GM12878 (cell line): Measurements from ENCODE around the gene TNRC18. TPM values are rescaled to one million over a fixed set of nuclear protein-coding genes. Genes with fewer than 3 reads are reported as not detected.

Experiments used
- ATAC-seq: fragments of 200-7000 bp; cut with Tn5 transposase; 3 replicates; pipeline ENCODE4 v1.9.1; 2020; ENCODE audit warnings: mild to moderate bottlenecking, moderate library complexity
- BruUV-seq: library from RNA; stranded (reverse); fragments of 400-500 nt; replicated peaks from 2 replicates; lab custom pipeline; 2021; lab: Mats Ljungman, UMichigan
- CTCF ChIA-PET: fragments of 300-600 bp; sonication (Branson Sonifier 250); formaldehyde crosslinking; extraction: SDS; loops from one replicate; lab custom pipeline; 2021; ENCODE audit warnings: inconsistent platforms; lab: Yijun Ruan, JAX
- POLR2A ChIA-PET: fragments of 350-600 bp; formaldehyde crosslinking; extraction: SDS; loops from one replicate; lab custom pipeline; 2021; ENCODE audit warnings: inconsistent platforms; lab: Charles Lee
- RAD21 ChIA-PET: fragments of 300-600 bp; sonication (Branson Sonifier 250); formaldehyde crosslinking; loops from one replicate; lab custom pipeline; 2023; ENCODE audit warnings: antibody characterized with exemption; ENCODE audit not compliant: unreplicated experiment; lab: Charles Lee
- SMC1A ChIA-PET: fragments of 300-600 bp; sonication (Branson Sonifier 250); formaldehyde crosslinking; loops from one replicate; lab custom pipeline; 2023; ENCODE audit not compliant: unreplicated experiment, uncharacterized antibody; lab: Charles Lee
- DNase-seq: peaks from one replicate; pipeline ENCODE4 v3.0.0-alpha.2; 2011; ENCODE audit warnings: low read depth, low spot score
- FAIRE-seq: peaks from 3 replicates; lab custom pipeline; 2011; peaks lifted over from hg19 to GRCh38; lab: Jason Lieb, UNC
- H2AFZ ChIP-seq: 2 replicates; pipeline ENCODE4 v1.6.0; 2011; ENCODE audit warnings: low read depth, low read length, control low read depth; ENCODE audit not compliant: control insufficient read depth
- H3K27ac ChIP-seq: 2 replicates; pipeline ENCODE4 v1.5.1; 2011; ENCODE audit warnings: control low read depth; ENCODE audit not compliant: control insufficient read depth, insufficient read depth
- H3K27me3 ChIP-seq, 2 experiments: replicated peaks in 1 of 2; 2 replicates each; pipeline versions ENCODE4 v1.6.0 to v1.6.1; 2011; ENCODE audit warnings: low read length in 1 of 2; ENCODE audit not compliant: control insufficient read depth in 2 of 2, insufficient read depth in 2 of 2
- H3K36me3 ChIP-seq, 2 experiments: 2 replicates each; pipeline ENCODE4 v1.5.1; 2011; ENCODE audit warnings: low read length in 1 of 2; ENCODE audit not compliant: control insufficient read depth in 2 of 2, insufficient read depth in 2 of 2
- H3K4me1 ChIP-seq: 2 replicates; pipeline ENCODE4 v1.6.1; 2011; ENCODE audit warnings: mild to moderate bottlenecking, low read length, moderate library complexity, mixed read lengths; ENCODE audit not compliant: control insufficient read depth, insufficient read depth
- H3K4me2 ChIP-seq: 2 replicates; pipeline ENCODE4 v1.6.0; 2011; ENCODE audit warnings: control low read depth; ENCODE audit not compliant: control insufficient read depth, insufficient read depth
- H3K4me3 ChIP-seq: fragments of 200-600 bp; sonication (generic); 2 replicates; pipeline ENCODE4 v1.5.1; 2016
- H3K79me2 ChIP-seq: 2 replicates; pipeline ENCODE4 v1.6.0; 2011; ENCODE audit warnings: low read length; ENCODE audit not compliant: control insufficient read depth, insufficient read depth
- H3K9ac ChIP-seq: 2 replicates; pipeline ENCODE4 v1.8.0; 2011; ENCODE audit warnings: low read length, control low read depth, mixed read lengths; ENCODE audit not compliant: control insufficient read depth, insufficient read depth
- H3K9me3 ChIP-seq: replicated peaks from 3 replicates; pipeline ENCODE4 v1.5.1; 2011; ENCODE audit warnings: mild to moderate bottlenecking, low read length; ENCODE audit not compliant: control insufficient read depth, insufficient read depth
- H4K20me1 ChIP-seq: 2 replicates; pipeline ENCODE4 v1.6.0; 2011; ENCODE audit not compliant: control insufficient read depth, insufficient read depth
- ESRRA ChIP-seq: IDR thresholded peaks from 2 replicates; pipeline ENCODE4 v1.6.1; 2012; ENCODE audit warnings: mild to moderate bottlenecking, low read length, improper control_type of control experiment
- EZH2 ChIP-seq: IDR thresholded peaks from 2 replicates; pipeline ENCODE4 v1.6.1; 2012; ENCODE audit warnings: low read depth, mild to moderate bottlenecking, control low read depth, inconsistent platforms, low read length, borderline replicate concordance; ENCODE audit not compliant: control insufficient read depth
- FOS ChIP-seq: IDR thresholded peaks from 3 replicates; pipeline ENCODE4 v1.6.1; 2011; ENCODE audit warnings: borderline replicate concordance; ENCODE audit not compliant: insufficient read length; ENCODE audit errors: extremely low read depth
- KDM1A ChIP-seq: fragments of 200-600 bp; sonication (generic); IDR thresholded peaks from 2 replicates; pipeline ENCODE4 v1.6.1; 2016; ENCODE audit warnings: borderline replicate concordance
- LARP7 ChIP-seq: fragments of 450-650 bp; IDR thresholded peaks from 2 replicates; pipeline ENCODE4 v1.6.1; 2017; ENCODE audit warnings: mild to moderate bottlenecking
- NFYB ChIP-seq: IDR thresholded peaks from 2 replicates; pipeline ENCODE4 v1.6.1; 2011; ENCODE audit warnings: low read depth, mild to moderate bottlenecking, low read length, improper control_type of control experiment, moderate library complexity; ENCODE audit not compliant: insufficient read depth
- NRF1 ChIP-seq: conservative IDR thresholded peaks from 2 replicates; pipeline ENCODE4 v1.6.1; 2011; ENCODE audit warnings: mild to moderate bottlenecking, low read depth, low read length, improper control_type of control experiment
- PAX5 ChIP-seq: IDR thresholded peaks from 2 replicates; pipeline ENCODE4 v1.6.1; 2011; ENCODE audit warnings: low read depth, low read length, borderline replicate concordance
- POLR2A ChIP-seq: IDR thresholded peaks from 2 replicates; pipeline ENCODE4 v1.6.1; 2011; ENCODE audit warnings: low read depth, mild to moderate bottlenecking, low read length
- STAT1 ChIP-seq: fragments of 450-650 bp; conservative IDR thresholded peaks from 2 replicates; pipeline ENCODE4 v1.6.1; 2014; ENCODE audit warnings: antibody characterized with exemption, mild to moderate bottlenecking
- SUZ12 ChIP-seq: fragments of 200-600 bp; sonication (generic); IDR thresholded peaks from one replicate; pipeline ENCODE4 v1.6.1; 2018; ENCODE audit warnings: antibody characterized with exemption, mild to moderate bottlenecking; ENCODE audit not compliant: unreplicated experiment
- WGBS: methylation state at CpG from one replicate; pipeline ENCODE4 v1.1.6; 2016; ENCODE audit warnings: low lambda C conversion rate; ENCODE audit not compliant: insufficient replicate concordance, insufficient coverage; ENCODE audit errors: missing lambda C conversion rate; 5-methylcytosine and 5-hydroxymethylcytosine counted together
- in situ Hi-C: fragments of 300-500 bp; cut with MboI; formaldehyde crosslinking; loops from 9 replicates; pipeline ENCODE4 v1.14.3; 2018; ENCODE audit warnings: mixed read lengths
- intact Hi-C: fragments of 100-400 bp; cut with micrococcal nuclease; formaldehyde crosslinking; loops from one replicate; pipeline ENCODE4 v1.14.2; 2022; ENCODE audit not compliant: unreplicated experiment
- polyA plus RNA-seq, 11 experiments: library from polyadenylated mRNA; depleted of rRNA in 4 of 11; unstranded in 6 of 11; stranded (reverse) in 5 of 11; fragments of >200 nt; fragmentation: Nextera tagmentation in 4 of 11; fragmentation: Illumina TruSeq in 1 of 11; extraction: Ambion mirVana in 4 of 11; extraction: Trizol in 1 of 11; gene quantifications; 1 replicate in 1 of 11; 2 replicates in 10 of 11; pipeline versions ENCODE4 v1.2.1 to v1.2.3, GENCODE V29; 2011 to 2016; ENCODE audit warnings: inconsistent platforms in 2 of 11, missing spikeins in 2 of 11, low read depth in 1 of 11
- total RNA-seq, 4 experiments: library from RNA; depleted of rRNA in 3 of 4; stranded (reverse); fragments of >200 nt in 3 of 4; fragmentation: Illumina TruSeq in 1 of 4; extraction: Trizol in 1 of 4; gene quantifications; 2 replicates each; pipeline versions ENCODE4 v1.2.1 to v1.2.3, GENCODE V29; 2013 to 2021
- TF ChIP-seq, protein P1 (sequence below): fragments of 450-650 bp; IDR thresholded peaks from 2 replicates; pipeline ENCODE4 v1.6.1; 2014; ENCODE audit warnings: mild to moderate bottlenecking
- TF ChIP-seq, protein P2 (sequence below): IDR thresholded peaks from 2 replicates; pipeline ENCODE4 v1.6.1; 2012; ENCODE audit warnings: low read depth, low read length, improper control_type of control experiment
- TF ChIP-seq, protein P3 (sequence below): fragments of 450-650 bp; IDR thresholded peaks from 2 replicates; pipeline ENCODE4 v1.6.1; 2017; ENCODE audit warnings: mild to moderate bottlenecking, moderate library complexity

TNRC18 gene
- total and polyA plus RNA-seq, 10 of the 15 experiments (the other 5 are each of a cell fraction or from before 2014, with no cell fraction given): 0.02 to 31.7 (median 5.4) TPM

DNA sequence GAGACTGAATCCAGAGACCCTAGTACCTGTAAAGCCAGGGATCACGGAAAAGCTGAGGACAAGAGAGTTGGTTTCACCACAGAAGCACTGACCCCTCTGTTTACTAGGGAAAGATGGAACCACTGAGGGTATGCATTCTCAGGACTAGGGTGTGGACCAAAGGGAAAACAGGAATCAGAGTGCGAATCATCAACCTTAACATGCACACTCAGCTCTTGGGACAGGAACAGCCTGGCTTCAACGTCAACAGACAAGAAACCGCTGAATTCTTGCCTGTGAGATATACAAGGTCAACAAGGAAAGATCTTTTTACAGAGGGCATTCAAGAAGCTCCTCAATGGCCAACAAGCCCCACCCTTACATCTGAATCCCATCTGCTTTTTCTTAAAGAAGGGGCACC, 14.9 kb downstream of the TNRC18 start:
- WGBS: 50% methylated on average over 4 of the region's 4 CpGs
- H3K4me1 ChIP-seq: no peaks in the 10 kb centered on the region
- DNase-seq: no peak
- no peaks in the 10 kb centered on the region for H3K79me2 ChIP-seq
- intact Hi-C loops: no loop called here
- H3K4me2 ChIP-seq: no peak overlapping the region
- SMC1A ChIA-PET: interaction anchor here (0.7 kb wide), 3 partner anchors 12 to 217 kb away, joined by 3 to 4 read pairs (median 3); no protein-coding TSS in a partner anchor
- FAIRE-seq: no peak
- RAD21 ChIA-PET: interaction anchor here (1.1 kb wide), 1 partner anchor 12 kb away, joined by 3 read pairs; no protein-coding TSS in a partner anchor
- peaks cover 0 to 2% of the 10 kb centered on the region in 2 experiments; a peak in 1 of 4 replicates for H3K27me3 ChIP-seq
- H4K20me1 ChIP-seq: no peaks in the 10 kb centered on the region
- H3K36me3 ChIP-seq: no peaks in the 10 kb centered on the region
- no peak overlapping the region for H2AFZ ChIP-seq
- H3K9ac ChIP-seq: no peak overlapping the region
- CTCF ChIA-PET: interaction anchor here (0.9 kb wide), 1 partner anchor 9 kb away, joined by 3 read pairs; no protein-coding TSS in a partner anchor
- ATAC-seq: no peak
- H3K4me3 ChIP-seq: no peak overlapping the region
- no TSS peak for BruUV-seq
- H3K9me3 ChIP-seq: no peaks in the 10 kb centered on the region
- no peak overlapping the region for H3K27ac ChIP-seq
- in situ Hi-C loops: no loop called here
- POLR2A ChIA-PET: interaction anchor here (1.1 to 2.1 kb wide), 3 partner anchors 11 to 15 kb away, joined by 3 to 8 read pairs (median 3); partner anchors contain the start of gene TNRC18
- TF ChIP-seq, protein P1, sequence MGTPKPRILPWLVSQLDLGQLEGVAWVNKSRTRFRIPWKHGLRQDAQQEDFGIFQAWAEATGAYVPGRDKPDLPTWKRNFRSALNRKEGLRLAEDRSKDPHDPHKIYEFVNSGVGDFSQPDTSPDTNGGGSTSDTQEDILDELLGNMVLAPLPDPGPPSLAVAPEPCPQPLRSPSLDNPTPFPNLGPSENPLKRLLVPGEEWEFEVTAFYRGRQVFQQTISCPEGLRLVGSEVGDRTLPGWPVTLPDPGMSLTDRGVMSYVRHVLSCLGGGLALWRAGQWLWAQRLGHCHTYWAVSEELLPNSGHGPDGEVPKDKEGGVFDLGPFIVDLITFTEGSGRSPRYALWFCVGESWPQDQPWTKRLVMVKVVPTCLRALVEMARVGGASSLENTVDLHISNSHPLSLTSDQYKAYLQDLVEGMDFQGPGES: no peak
- TF ChIP-seq EZH2 (no peak), NFYB (no peak), ESRRA (no peak), POLR2A (no peak), LARP7 (no peak), FOS (no peak), PAX5 (no peak), NRF1 (no peak), SUZ12 (no peak), STAT1 (no peak), KDM1A (no peak)
- TF ChIP-seq, protein P2, sequence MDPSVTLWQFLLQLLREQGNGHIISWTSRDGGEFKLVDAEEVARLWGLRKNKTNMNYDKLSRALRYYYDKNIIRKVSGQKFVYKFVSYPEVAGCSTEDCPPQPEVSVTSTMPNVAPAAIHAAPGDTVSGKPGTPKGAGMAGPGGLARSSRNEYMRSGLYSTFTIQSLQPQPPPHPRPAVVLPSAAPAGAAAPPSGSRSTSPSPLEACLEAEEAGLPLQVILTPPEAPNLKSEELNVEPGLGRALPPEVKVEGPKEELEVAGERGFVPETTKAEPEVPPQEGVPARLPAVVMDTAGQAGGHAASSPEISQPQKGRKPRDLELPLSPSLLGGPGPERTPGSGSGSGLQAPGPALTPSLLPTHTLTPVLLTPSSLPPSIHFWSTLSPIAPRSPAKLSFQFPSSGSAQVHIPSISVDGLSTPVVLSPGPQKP: no peak
- TF ChIP-seq, protein P3, sequence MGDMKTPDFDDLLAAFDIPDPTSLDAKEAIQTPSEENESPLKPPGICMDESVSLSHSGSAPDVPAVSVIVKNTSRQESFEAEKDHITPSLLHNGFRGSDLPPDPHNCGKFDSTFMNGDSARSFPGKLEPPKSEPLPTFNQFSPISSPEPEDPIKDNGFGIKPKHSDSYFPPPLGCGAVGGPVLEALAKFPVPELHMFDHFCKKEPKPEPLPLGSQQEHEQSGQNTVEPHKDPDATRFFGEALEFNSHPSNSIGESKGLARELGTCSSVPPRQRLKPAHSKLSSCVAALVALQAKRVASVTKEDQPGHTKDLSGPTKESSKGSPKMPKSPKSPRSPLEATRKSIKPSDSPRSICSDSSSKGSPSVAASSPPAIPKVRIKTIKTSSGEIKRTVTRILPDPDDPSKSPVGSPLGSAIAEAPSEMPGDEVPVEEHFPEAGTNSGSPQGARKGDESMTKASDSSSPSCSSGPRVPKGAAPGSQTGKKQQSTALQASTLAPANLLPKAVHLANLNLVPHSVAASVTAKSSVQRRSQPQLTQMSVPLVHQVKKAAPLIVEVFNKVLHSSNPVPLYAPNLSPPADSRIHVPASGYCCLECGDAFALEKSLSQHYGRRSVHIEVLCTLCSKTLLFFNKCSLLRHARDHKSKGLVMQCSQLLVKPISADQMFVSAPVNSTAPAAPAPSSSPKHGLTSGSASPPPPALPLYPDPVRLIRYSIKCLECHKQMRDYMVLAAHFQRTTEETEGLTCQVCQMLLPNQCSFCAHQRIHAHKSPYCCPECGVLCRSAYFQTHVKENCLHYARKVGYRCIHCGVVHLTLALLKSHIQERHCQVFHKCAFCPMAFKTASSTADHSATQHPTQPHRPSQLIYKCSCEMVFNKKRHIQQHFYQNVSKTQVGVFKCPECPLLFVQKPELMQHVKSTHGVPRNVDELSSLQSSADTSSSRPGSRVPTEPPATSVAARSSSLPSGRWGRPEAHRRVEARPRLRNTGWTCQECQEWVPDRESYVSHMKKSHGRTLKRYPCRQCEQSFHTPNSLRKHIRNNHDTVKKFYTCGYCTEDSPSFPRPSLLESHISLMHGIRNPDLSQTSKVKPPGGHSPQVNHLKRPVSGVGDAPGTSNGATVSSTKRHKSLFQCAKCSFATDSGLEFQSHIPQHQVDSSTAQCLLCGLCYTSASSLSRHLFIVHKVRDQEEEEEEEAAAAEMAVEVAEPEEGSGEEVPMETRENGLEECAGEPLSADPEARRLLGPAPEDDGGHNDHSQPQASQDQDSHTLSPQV: no peak
- TF ChIP-seq, all 136 proteins: peak for 0
